GM12878 (cell line): ENCODE measurements around the gene ZFP28. TPM values are rescaled to one million over a fixed set of nuclear protein-coding genes. Genes with fewer than 3 reads are reported as not detected.

Experiments
- ATAC-seq: fragments of 200-7000 bp; cut with Tn5 transposase; 3 replicates; pipeline ENCODE4 v1.9.1; 2020; ENCODE audit warnings: mild to moderate bottlenecking, moderate library complexity
- BruUV-seq: library from RNA; stranded (reverse); fragments of 400-500 nt; replicated peaks from 2 replicates; lab custom pipeline; 2021; lab: Mats Ljungman, UMichigan
- CTCF ChIA-PET: fragments of 300-600 bp; sonication (Branson Sonifier 250); formaldehyde crosslinking; extraction: SDS; loops from one replicate; lab custom pipeline; 2021; ENCODE audit warnings: inconsistent platforms; lab: Yijun Ruan, JAX
- POLR2A ChIA-PET: fragments of 350-600 bp; formaldehyde crosslinking; extraction: SDS; loops from one replicate; lab custom pipeline; 2021; ENCODE audit warnings: inconsistent platforms; lab: Charles Lee
- RAD21 ChIA-PET: fragments of 300-600 bp; sonication (Branson Sonifier 250); formaldehyde crosslinking; loops from one replicate; lab custom pipeline; 2023; ENCODE audit warnings: antibody characterized with exemption; ENCODE audit not compliant: unreplicated experiment; lab: Charles Lee
- SMC1A ChIA-PET: fragments of 300-600 bp; sonication (Branson Sonifier 250); formaldehyde crosslinking; loops from one replicate; lab custom pipeline; 2023; ENCODE audit not compliant: unreplicated experiment, uncharacterized antibody; lab: Charles Lee
- DNase-seq: peaks from one replicate; pipeline ENCODE4 v3.0.0-alpha.2; 2011; ENCODE audit warnings: low read depth, low spot score
- FAIRE-seq: peaks from 3 replicates; lab custom pipeline; 2011; peaks lifted over from hg19 to GRCh38; lab: Jason Lieb, UNC
- H2AFZ ChIP-seq: 2 replicates; pipeline ENCODE4 v1.6.0; 2011; ENCODE audit warnings: low read depth, low read length, control low read depth; ENCODE audit not compliant: control insufficient read depth
- H3K27ac ChIP-seq: 2 replicates; pipeline ENCODE4 v1.5.1; 2011; ENCODE audit warnings: control low read depth; ENCODE audit not compliant: control insufficient read depth, insufficient read depth
- H3K27me3 ChIP-seq, 2 experiments: replicated peaks in 1 of 2; 2 replicates each; pipeline versions ENCODE4 v1.6.0 to v1.6.1; 2011; ENCODE audit warnings: low read length in 1 of 2; ENCODE audit not compliant: control insufficient read depth in 2 of 2, insufficient read depth in 2 of 2
- H3K36me3 ChIP-seq, 2 experiments: 2 replicates each; pipeline ENCODE4 v1.5.1; 2011; ENCODE audit warnings: low read length in 1 of 2; ENCODE audit not compliant: control insufficient read depth in 2 of 2, insufficient read depth in 2 of 2
- H3K4me1 ChIP-seq: 2 replicates; pipeline ENCODE4 v1.6.1; 2011; ENCODE audit warnings: mild to moderate bottlenecking, low read length, moderate library complexity, mixed read lengths; ENCODE audit not compliant: control insufficient read depth, insufficient read depth
- H3K4me2 ChIP-seq: 2 replicates; pipeline ENCODE4 v1.6.0; 2011; ENCODE audit warnings: control low read depth; ENCODE audit not compliant: control insufficient read depth, insufficient read depth
- H3K4me3 ChIP-seq: fragments of 200-600 bp; sonication (generic); 2 replicates; pipeline ENCODE4 v1.5.1; 2016
- H3K79me2 ChIP-seq: 2 replicates; pipeline ENCODE4 v1.6.0; 2011; ENCODE audit warnings: low read length; ENCODE audit not compliant: control insufficient read depth, insufficient read depth
- H3K9ac ChIP-seq: 2 replicates; pipeline ENCODE4 v1.8.0; 2011; ENCODE audit warnings: low read length, control low read depth, mixed read lengths; ENCODE audit not compliant: control insufficient read depth, insufficient read depth
- H3K9me3 ChIP-seq: replicated peaks from 3 replicates; pipeline ENCODE4 v1.5.1; 2011; ENCODE audit warnings: mild to moderate bottlenecking, low read length; ENCODE audit not compliant: control insufficient read depth, insufficient read depth
- H4K20me1 ChIP-seq: 2 replicates; pipeline ENCODE4 v1.6.0; 2011; ENCODE audit not compliant: control insufficient read depth, insufficient read depth
- BACH1 ChIP-seq: fragments of 450-650 bp; IDR thresholded peaks from 2 replicates; pipeline ENCODE4 v1.6.1; 2017; ENCODE audit warnings: mild to moderate bottlenecking, borderline replicate concordance
- FOXK2 ChIP-seq: fragments of 450-650 bp; IDR thresholded peaks from 2 replicates; pipeline ENCODE4 v1.6.1; 2017; ENCODE audit warnings: mild to moderate bottlenecking, moderate library complexity
- HDGF ChIP-seq: fragments of 450-650 bp; IDR thresholded peaks from 2 replicates; pipeline ENCODE4 v1.6.1; 2016; ENCODE audit warnings: antibody characterized with exemption
- RBBP5 ChIP-seq: fragments of 200-600 bp; sonication (generic); conservative IDR thresholded peaks from 2 replicates; pipeline ENCODE4 v1.6.1; 2016
- RELB ChIP-seq: fragments of 450-650 bp; IDR thresholded peaks from 2 replicates; pipeline ENCODE4 v1.6.1; 2017; ENCODE audit warnings: low read depth, mild to moderate bottlenecking, moderate library complexity
- SMC3 ChIP-seq: IDR thresholded peaks from 2 replicates; pipeline ENCODE4 v1.6.1; 2011; ENCODE audit warnings: low read length, improper control_type of control experiment, borderline replicate concordance
- YBX1 ChIP-seq: fragments of 450-650 bp; IDR thresholded peaks from 2 replicates; pipeline ENCODE4 v1.6.1; 2016; ENCODE audit warnings: antibody characterized with exemption
- ZNF274 ChIP-seq: IDR thresholded peaks from one replicate; pipeline ENCODE4 v1.8.0; 2011; ENCODE audit not compliant: insufficient read length, insufficient read depth
- WGBS: methylation state at CpG from one replicate; pipeline ENCODE4 v1.1.6; 2016; ENCODE audit warnings: low lambda C conversion rate; ENCODE audit not compliant: insufficient replicate concordance, insufficient coverage; ENCODE audit errors: missing lambda C conversion rate; 5-methylcytosine and 5-hydroxymethylcytosine counted together
- in situ Hi-C: fragments of 300-500 bp; cut with MboI; formaldehyde crosslinking; loops from 9 replicates; pipeline ENCODE4 v1.14.3; 2018; ENCODE audit warnings: mixed read lengths
- intact Hi-C: fragments of 100-400 bp; cut with micrococcal nuclease; formaldehyde crosslinking; loops from one replicate; pipeline ENCODE4 v1.14.2; 2022; ENCODE audit not compliant: unreplicated experiment
- polyA plus RNA-seq, 11 experiments: library from polyadenylated mRNA; depleted of rRNA in 4 of 11; unstranded in 6 of 11; stranded (reverse) in 5 of 11; fragments of >200 nt; fragmentation: Nextera tagmentation in 4 of 11; fragmentation: Illumina TruSeq in 1 of 11; extraction: Ambion mirVana in 4 of 11; extraction: Trizol in 1 of 11; gene quantifications; 1 replicate in 1 of 11; 2 replicates in 10 of 11; pipeline versions ENCODE4 v1.2.1 to v1.2.3, GENCODE V29; 2011 to 2016; ENCODE audit warnings: inconsistent platforms in 2 of 11, missing spikeins in 2 of 11, low read depth in 1 of 11
- total RNA-seq, 4 experiments: library from RNA; depleted of rRNA in 3 of 4; stranded (reverse); fragments of >200 nt in 3 of 4; fragmentation: Illumina TruSeq in 1 of 4; extraction: Trizol in 1 of 4; gene quantifications; 2 replicates each; pipeline versions ENCODE4 v1.2.1 to v1.2.3, GENCODE V29; 2013 to 2021

ZFP28 gene
- total and polyA plus RNA-seq, 10 of the 15 experiments (the other 5 are each of a cell fraction or from before 2014, with no cell fraction given) = 0.01 to 0.13 (median 0.05) TPM; not detected in 2

GRCh38 chr19:56573914-56574313 lies 35.2 kb downstream of the ZFP28 start:
- intact Hi-C loops (no loop called here), in situ Hi-C loops (no loop called here)
- BruUV-seq = no TSS peak
- ATAC-seq = no peak
- Histone ChIP-seq H3K79me2 (no peaks in the 10 kb centered on the region), H2AFZ (no peak overlapping the region), H3K4me1 (no peaks in the 10 kb centered on the region), H3K9me3 (peaks cover 5% of the 10 kb centered on the region), H3K27me3 (no peaks in the 10 kb centered on the region), H3K36me3 (no peaks in the 10 kb centered on the region), H3K4me2 (no peak overlapping the region), H3K4me3 (no peak overlapping the region), H3K9ac (no peak overlapping the region), H4K20me1 (no peaks in the 10 kb centered on the region), H3K27ac (no peak overlapping the region)
- CTCF ChIA-PET = no interaction called here
- SMC1A ChIA-PET = no interaction called here
- 80% methylated on average over 3 of the region's 3 CpGs for WGBS
- no peak for FAIRE-seq
- DNase-seq = no peak
- TF ChIP-seq BACH1 = no peak
- TF ChIP-seq HDGF = no peak
- TF ChIP-seq FOXK2 = no peak
- POLR2A ChIA-PET = no interaction called here
- RAD21 ChIA-PET = no interaction called here

DNA sequence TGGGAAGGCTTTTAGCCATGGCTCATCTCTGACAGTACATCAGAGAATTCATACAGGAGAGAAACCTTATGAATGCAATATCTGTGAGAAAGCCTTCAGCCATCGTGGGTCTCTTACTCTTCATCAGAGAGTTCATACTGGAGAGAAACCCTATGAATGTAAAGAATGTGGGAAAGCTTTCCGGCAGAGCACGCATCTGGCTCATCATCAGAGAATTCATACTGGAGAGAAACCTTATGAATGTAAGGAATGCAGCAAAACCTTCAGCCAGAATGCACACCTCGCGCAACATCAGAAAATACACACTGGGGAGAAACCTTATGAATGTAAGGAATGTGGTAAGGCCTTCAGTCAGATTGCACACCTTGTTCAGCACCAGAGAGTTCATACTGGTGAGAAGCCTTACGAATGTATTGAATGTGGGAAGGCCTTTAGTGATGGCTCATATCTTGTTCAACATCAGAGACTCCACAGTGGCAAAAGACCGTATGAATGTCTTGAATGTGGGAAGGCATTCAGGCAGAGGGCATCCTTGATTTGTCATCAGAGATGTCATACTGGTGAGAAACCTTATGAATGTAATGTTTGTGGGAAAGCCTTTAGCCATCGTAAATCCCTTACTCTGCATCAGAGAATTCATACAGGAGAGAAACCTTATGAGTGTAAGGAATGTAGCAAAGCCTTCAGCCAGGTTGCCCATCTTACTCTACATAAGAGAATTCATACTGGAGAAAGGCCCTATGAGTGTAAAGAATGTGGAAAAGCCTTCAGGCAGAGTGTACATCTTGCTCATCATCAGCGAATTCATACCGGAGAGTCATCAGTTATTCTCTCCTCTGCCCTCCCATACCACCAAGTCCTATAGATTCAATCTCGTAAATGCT lies 39.2 kb downstream of the ZFP28 start:
- no peak for FAIRE-seq

More for the DNA sequence above, 39.2 kb downstream of the ZFP28 start:
- in situ Hi-C loops = no loop called here
- ChIA-PET POLR2A (no interaction called here), SMC1A (no interaction called here), CTCF (no interaction called here), RAD21 (no interaction called here)
- Histone ChIP-seq H3K9me3 (peaks cover 5% of the 10 kb centered on the region), H3K4me1 (no peaks in the 10 kb centered on the region), H3K27me3 (no peaks in the 10 kb centered on the region), H3K36me3 (no peaks in the 10 kb centered on the region), H3K4me2 (no peak overlapping the region), H2AFZ (no peak overlapping the region), H3K4me3 (no peak overlapping the region), H4K20me1 (no peaks in the 10 kb centered on the region), H3K27ac (no peak overlapping the region), H3K9ac (no peak overlapping the region), H3K79me2 (no peaks in the 10 kb centered on the region)
- no TSS peak for BruUV-seq
- 94% methylated on average over 11 of the region's 11 CpGs for WGBS
- intact Hi-C loops = no loop called here
- ATAC-seq (no peak), DNase-seq (no peak)
- no peak for TF ChIP-seq SMC3
- TF ChIP-seq RBBP5 = no peak
- no peak for TF ChIP-seq YBX1
- no peak for TF ChIP-seq HDGF
- TF ChIP-seq RELB = no peak
- peak; percentile 41 for TF ChIP-seq ZNF274
